Measurements from ENCODE around the gene KLHL40.

- no peak for TF ChIP-seq CTCF (conservative IDR thresholded peaks at IDR 0.05)
- no peak for TF ChIP-seq ZFX (IDR thresholded peaks at IDR 0.05)
Measured at GRCh38 chr3:42713747-42714146, 28.4 kb downstream of the KLHL40 start.

Data from C4-2B (cell line).